ENCODE data around the gene KYAT1.

DNA sequence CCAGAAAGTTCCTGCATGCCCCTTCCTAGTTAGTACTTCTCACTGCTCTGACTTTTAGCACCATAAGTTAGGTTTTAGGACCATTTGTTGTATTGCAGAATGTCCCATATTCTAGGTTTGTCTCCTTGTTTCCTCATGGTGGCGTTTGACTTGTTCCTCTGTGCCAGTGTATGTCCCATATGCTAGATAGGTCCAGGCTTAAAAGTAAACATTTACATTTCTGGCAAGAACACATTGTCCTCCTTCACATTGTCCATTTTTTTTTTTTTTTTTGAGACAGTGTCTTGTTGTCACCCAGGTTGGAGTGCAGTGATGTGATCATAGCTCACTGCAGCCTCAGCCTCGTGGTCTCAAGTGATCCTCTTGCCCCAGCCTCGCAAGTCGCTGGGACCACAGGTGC, 79.3 kb downstream of the KYAT1 start:
- TF ChIP-seq, protein P1, sequence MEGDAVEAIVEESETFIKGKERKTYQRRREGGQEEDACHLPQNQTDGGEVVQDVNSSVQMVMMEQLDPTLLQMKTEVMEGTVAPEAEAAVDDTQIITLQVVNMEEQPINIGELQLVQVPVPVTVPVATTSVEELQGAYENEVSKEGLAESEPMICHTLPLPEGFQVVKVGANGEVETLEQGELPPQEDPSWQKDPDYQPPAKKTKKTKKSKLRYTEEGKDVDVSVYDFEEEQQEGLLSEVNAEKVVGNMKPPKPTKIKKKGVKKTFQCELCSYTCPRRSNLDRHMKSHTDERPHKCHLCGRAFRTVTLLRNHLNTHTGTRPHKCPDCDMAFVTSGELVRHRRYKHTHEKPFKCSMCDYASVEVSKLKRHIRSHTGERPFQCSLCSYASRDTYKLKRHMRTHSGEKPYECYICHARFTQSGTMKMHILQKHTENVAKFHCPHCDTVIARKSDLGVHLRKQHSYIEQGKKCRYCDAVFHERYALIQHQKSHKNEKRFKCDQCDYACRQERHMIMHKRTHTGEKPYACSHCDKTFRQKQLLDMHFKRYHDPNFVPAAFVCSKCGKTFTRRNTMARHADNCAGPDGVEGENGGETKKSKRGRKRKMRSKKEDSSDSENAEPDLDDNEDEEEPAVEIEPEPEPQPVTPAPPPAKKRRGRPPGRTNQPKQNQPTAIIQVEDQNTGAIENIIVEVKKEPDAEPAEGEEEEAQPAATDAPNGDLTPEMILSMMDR (IDR thresholded peaks at IDR 0.05) = no peak
- TF ChIP-seq EP300 (IDR thresholded peaks at IDR 0.05) = no peak

Data from tibial nerve (tissue), 4 donors.